NCI-H2196 (cell line): Measurements from ENCODE around the gene ZNF740.
"Not testable (repeated sequence)": the region's sequence is repeated elsewhere in the genome, so short reads cannot be mapped to it uniquely, and the experiment has no call there.

Source experiments
- DNase-seq: peaks from one replicate; lab custom pipeline; 2025; ENCODE audit not compliant: unreplicated experiment; lab: John Stamatoyannopoulos, UW

ZNF740 gene

DNA sequence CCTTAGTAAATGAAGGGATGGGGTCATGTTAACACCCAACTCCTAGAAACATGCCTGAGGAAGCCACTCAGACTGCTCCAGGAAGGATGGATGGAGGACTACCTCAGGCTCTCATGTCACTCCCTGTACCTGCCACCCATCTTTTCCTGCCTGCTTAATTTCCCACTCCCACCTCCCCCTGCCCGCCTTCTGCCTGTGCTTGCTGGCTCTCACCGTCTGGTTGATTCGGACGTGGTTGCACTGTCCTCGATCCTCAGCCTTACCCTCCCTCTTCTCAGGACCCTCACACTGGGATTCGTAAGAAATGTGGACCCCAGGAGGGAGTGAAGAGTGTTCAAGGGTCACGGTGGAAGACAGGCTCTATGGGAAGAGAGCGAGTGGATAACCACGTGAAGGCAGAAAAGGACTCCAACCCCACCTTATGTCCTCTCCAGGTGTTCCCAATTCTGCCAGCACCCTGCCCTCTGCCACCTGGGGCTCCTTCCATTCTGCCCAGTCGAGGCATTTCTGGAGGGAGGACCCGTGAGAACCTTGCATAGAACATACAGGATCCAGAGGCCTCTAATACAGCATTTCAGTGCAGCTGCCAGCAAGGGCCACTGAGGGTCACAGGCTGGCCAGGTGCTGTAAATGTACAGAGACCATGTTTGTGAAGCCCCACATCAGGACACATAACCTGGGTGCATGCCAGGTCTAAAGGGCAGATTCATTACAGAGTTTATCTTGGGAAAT is 13.6 kb downstream of the ZNF740 start:
- DNase-seq: no peak

DNA sequence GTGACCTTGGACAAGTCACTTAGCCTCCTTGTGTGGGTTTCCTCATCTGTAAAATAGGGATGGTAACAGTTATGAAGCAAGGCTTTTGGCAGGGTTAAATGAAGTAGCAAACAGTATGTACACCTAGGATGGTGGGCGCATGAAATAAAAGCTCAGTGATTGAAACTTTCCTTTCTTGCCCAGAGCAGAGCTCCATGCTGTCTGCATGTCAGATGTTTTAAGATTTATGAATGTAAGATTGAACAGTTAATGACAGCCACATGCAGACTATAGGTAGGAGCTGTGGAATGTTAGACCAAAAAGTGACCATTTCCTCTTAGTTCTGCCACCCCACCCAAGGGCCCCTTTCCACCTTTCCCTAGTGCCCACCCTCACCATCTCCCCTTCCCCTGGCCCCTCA is 14.5 kb downstream of the ZNF740 start:
- no peak for DNase-seq

DNA sequence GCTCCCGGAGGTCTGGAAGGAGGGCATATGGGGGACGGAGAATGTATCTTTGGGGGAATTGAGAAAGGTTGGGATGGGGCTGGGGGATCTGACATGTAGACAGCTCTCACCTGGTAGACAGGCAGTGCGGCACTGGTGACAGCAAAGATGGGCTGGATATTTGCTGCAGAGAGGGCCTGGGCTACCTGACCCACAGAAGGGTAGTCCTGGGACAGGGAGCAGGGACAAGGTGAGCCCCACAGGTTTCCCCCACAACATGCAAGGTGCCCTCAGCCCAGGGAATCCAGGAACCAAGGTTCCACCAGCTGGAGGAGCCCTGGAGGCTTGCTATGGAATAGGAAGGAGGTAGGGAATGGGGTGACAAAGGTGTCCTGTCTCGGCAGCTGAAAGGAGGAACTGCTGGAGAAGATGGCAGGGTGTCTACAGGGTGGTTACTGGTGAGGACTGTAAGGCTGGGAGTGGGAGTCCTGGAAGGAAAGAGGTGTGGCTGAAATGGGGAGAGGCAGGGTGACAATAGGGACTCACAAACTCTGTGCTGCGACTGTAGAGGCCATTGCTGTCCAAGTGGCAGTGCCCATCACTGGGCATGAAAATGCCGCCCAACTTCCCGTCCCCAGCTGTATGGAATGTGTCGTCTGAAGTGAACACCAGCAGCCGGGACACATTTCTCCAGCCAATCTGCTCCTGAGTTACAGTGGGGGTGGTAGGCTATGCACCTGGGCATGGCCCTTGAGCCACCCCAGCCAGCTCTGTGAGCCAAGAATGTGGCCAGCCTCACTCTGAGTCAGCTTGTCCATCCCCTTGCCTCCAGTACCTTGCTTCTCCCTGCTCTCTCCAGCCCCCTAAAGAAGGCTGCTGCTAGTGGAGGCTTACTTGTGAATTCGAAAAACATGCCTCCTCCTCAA is 15.2 kb downstream of the ZNF740 start:
- DNase-seq: no peak

DNA sequence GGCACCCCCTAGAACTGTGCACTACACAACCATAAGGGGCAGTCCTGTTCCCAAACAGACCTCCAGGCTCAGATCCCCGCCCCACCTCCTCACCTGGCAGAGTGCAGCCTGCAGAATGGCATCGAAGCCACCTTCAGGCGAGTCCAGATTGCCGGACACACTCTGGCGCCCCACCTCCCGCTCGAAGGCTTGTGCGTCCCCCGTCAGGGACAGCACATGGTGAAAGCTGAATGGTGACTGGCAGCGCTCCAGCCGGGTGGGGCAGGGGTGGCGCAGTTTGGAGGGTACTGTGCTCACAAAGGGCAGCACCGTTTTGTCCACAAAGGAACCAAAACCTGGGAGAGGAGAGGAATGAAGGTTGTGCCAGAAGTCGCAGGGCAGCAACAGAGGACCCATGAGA is 16.0 kb downstream of the ZNF740 start:
- no peak for DNase-seq

DNA sequence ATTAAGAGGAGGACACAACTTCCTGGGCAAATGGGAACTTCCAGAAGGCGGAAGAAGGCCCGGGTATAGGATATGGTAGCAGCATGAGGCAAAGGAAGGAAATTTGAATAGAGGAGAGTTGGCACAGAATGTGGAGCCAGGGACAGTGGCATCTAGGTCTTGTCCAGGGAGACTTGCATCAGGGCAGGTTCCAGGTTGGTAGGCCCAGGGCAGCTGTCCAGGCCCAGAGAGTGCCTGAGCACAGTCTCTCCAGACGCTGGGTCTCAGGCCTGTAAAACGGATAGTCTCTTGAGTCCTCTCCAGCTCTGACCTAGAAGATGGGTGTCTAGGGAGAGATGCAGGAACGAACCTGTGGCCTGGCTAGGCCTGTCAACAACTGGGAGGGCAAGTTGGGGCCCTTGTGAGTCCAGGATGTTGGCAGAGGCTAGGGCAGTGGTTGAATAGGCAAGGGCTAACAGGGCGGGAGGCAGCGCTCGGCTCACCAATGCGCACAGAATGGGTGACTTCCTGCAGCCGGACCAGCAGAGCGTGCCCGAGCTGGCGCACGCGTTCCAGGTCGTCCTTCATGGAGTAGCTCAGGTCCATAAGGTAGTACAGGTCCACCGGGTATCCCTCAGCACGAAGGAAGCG is 16.6 kb downstream of the ZNF740 start:
- no peak for DNase-seq

DNA sequence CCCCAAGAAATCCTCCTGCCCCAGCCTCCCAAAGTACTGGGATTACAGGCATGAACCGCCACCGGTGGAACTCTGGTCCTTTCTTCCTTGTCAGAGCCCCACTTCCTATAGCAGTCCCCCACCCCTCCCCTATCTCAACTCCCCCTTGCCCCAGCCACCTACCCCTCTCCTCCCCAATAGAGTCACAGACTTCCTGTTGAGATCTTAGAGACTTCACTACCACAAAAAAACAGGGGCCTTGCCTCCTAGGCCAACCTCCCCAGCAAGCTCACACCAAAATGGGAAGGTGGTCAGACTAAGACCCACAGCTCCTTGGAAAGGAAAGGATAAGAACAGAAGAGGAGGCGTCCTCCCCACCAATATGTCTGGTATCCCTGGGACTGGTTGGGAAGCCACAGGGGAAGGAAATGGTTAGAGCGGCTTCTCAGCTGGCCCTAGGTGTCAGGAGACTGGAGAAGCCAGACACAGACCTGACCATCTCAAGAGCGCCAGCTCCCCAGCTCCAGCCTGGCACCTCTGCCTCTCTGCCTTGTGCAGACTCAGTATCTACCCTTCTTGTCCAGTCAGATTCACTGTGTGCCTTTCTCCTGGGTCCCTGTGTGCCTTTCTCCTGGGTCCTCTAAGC is 18.1 kb downstream of the ZNF740 start:
- no peak for DNase-seq

DNA sequence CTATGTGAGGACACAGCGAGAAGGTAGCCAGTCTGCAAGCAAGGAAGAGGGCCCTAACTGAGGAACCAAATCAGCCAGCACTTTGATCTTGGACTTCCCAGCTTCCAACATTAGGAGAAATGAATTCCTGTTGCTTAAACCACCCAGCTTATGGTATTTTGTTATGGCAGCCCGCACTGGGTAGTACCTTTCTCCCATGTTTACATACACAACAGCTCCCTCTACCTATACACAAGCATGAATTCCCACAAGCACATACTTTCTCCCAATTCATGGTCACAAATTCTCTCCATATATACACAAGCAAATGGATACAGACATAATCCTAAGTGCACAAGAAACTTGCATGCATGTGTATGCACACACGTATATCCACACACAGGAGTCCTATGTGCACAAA is 19.2 kb downstream of the ZNF740 start:
- DNase-seq: no peak

DNA sequence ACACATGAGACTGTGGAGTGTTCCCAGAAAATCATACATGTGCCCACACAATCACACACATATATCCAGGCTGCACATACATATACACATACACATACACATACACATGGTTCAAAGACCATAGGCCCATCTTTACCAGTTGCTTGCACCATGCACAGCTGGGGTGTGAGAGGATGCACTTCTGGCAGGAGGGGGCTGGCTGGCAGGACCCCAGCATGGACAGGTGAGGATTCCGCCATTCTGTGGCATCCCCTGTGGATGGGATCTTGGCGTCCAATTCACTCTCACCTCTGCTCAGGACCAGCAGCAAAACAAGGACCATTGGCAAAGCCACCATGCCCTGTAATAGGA is 19.6 kb downstream of the ZNF740 start:
- no peak for DNase-seq

DNA sequence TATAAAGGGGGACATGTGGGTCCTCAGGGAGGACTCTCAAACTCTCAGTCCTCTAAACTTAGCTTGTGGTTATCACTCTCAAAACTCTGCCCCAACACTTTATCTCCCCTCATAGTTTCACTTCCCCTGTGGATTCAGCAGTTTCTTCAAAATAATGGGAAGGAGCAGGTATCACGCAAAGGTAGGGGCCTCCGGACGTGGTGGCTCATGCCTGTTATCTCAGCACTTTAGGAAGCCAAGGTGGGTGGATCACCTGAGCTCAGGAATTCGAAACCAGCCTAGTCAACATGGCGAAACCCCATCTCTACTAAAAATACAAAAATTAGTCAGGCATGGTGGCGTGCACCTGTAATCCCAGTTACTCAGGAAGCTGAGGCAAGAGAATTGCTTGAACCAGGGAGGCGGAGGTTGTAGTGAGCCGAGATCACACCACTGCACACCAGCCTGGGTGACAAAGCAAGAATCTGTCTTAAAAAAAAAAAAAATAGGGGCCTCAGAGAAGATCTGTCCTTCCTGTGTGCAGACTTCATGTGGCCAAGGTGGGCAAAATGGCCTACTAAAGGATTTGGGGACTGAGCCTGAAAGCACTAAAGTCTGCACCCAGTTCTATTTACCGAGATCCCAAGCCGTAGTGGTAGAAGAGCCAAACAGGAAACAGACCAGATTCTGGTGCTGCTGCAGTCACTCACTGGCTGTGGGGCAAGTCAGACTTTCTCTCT is 20.1 kb downstream of the ZNF740 start:
- no peak for DNase-seq

DNA sequence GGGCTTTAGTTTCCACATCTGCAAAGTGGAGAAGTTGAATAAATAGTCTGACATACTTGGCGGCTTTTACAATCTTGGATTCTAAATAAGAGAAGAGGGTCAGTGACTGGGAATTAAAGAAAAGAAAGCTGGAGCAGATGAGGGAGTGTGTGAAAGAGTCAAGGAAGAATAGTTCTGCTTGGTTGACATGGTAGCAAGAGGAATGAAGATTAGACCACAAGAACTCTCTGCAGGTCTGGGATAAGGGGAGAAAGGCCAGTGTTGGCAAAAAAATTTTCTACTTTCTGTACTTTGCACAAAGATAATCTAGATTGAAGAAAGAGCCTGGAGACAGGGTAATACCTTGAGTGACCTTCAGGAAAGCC is 20.6 kb downstream of the ZNF740 start:
- no peak for DNase-seq

DNA sequence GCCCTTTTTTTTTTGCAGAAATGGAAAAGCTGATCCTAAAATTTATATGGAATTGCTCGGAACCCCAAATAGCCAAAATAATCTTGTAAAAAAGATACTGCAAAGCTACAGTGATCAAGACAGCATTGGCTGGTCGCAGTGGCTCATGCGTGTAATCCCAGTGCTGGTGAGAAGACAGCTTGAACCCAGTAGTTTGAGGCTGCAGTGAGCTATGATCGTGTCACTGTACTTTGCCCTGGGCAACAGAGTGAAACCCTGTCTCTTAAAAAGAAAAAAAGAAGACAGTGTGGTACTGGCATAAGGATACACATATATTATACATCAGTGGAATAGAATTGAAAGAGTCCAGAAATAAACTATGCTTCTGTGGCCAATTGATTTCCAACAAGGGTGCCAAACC is 21.1 kb downstream of the ZNF740 start:
- DNase-seq: no peak

DNA sequence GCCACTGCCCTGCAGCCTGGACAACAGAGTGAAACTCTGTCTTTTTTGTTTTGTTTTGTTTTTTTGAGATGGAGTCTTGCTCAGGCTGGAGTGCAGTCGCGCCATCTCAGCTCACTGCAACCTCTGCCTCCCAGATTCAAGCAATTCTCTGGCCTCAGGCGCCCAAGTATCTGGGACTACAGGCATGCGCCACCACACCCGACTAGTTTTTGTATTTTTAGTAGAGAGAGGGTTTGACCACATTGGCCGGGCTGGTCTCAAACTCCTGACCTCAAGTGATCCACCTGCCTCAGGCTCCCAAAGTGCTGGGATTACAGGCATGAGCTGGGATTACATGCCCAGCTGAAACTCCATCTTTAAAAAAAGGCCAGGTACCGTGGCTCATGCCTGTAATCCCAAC is 21.8 kb downstream of the ZNF740 start:
- not testable (repeated sequence) for DNase-seq

DNA sequence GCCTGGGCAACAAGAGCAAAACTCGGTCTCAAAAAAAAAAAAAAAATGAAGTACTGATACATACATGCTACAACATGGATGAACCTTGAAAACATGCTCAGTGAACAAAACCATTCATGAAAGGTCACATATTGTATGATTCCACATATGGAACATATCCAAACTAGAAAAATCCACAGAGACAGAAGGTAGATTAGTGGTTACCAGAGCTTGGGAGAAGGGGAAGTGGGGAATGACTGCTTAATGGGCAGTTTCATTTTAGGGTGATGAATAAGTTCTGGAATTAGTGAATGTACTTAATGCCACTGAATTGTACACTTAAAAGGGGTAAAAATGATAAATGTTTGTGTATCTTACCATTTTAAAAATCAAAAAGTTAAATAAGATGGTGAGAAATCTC is 23.8 kb downstream of the ZNF740 start:
- no peak for DNase-seq

DNA sequence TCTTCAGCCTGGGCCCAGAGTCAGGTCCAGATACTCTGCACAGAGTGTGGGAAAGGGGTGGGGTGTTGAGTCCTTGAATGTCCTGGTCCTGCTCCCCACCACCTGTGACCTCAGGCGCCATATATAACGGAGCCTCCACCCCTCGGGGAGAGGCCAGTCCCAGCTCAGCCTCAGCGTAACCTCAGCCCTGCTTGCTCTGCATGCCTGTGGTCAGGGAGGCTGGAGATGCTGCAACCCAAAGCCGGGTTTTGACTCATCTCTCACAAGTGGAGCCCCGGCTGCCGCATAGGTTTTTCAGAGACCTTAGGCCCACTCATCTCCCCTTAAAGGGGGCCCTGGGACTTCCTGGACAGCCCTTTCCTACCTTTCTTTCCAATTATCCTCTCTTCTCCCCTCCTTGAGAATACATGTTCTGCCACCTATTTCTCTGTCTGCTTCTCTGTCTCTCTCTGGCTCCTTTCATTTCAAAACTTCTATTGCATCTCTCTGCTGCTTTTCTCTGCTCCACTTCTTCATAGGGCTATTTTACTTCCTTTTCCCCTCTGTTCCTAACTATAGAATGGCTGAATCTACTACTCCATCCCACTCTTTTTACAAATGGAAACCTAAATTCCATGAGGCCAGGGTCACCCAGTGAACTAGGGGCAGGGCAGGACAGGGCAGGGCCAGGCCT is 25.4 kb downstream of the ZNF740 start:
- DNase-seq: no peak

DNA sequence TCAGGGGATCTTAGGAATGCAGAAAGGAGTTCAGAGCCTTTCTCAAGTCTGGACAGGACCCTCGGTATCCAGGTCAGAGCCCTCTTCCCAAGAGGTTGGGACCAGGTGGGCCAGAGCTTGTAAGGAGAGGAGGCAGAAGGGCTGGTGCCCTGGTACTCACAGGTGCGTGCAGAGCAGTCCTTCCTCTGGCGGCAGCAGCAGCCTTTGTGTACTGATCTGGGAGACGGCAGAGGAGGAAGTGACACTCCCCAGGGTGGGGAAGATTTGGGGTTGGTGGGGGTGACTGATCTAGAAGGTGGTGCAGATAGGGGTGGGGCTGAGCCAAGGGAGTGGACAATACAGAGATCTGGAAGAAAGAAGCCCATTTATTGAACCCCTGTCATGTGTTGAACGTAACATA is 26.5 kb downstream of the ZNF740 start, which contains the start of gene ITGB7:
Gene ITGB7 (minus strand): TSS at position 210 of the 400 bp plus-strand sequence. CDS start 6,808 bp downstream, outside the sequence.
- DNase-seq: no peak

DNA sequence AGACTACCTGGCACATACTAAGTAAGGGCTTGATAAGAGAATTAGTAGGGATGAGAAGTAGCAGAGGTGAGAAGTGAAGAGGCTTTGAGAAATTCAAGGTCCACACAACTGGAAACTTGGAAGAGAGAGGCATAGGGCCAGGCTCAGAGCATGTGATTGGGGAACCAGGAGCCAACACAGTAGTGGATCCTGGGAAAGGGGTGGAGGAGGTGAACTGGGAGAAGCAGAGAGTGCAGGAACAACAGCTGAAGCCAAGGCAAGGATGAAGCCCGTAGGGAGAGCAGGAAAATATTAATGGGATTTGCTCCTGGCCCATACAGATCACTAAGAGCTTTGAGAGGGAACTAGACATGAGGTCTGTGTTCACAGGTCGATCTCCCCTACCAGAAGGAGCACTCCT is 27.9 kb downstream of the ZNF740 start:
- DNase-seq: no peak

DNA sequence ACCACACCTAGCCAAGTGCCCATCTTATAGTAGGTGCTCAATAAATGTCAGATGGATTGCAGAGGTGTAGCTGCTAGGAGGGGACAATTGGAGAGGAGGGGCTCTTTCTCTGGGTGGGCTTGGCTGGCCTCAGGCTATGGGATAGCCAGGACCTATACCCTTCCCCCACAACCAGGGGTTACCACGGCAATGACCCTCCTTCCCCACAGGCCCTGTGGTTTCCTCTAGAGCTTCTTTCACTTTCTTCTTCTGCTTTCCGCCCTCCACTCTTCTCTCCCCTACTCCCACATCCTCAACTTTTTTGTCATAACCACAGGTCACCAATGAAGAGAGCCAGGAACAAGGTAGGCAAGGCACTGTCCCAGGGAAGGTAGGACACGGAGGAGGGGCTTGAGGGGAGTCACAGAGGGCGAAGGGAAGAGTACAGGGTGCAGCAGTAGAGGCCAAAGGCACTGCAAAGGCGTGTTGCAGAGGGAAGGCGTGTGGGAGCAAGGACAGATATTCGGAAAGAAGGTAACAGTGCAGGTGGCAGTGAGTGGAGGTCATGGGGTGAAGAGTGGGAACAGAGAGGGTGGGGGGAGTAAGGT is 28.4 kb downstream of the ZNF740 start:
- no peak for DNase-seq

DNA sequence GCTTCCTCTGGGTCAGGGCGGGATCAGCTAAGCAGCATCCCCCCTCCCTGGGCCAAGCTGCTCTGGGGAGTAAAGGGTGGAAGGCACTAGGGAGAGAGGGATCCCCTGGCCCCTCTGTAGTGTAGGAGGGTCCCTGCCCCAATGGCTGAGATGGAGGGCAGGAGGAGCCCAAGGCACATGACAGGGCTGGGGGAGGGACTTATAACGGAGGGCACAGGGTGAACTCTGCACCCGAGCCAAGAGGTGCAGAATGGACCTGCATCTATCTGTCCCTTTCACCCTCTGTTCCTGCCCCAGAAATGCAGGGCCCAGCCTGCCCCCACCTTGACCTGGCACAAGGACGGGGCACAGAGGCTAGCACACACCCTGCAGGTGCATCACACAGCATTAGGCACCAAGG is 30.3 kb downstream of the ZNF740 start:
- DNase-seq: no peak

DNA sequence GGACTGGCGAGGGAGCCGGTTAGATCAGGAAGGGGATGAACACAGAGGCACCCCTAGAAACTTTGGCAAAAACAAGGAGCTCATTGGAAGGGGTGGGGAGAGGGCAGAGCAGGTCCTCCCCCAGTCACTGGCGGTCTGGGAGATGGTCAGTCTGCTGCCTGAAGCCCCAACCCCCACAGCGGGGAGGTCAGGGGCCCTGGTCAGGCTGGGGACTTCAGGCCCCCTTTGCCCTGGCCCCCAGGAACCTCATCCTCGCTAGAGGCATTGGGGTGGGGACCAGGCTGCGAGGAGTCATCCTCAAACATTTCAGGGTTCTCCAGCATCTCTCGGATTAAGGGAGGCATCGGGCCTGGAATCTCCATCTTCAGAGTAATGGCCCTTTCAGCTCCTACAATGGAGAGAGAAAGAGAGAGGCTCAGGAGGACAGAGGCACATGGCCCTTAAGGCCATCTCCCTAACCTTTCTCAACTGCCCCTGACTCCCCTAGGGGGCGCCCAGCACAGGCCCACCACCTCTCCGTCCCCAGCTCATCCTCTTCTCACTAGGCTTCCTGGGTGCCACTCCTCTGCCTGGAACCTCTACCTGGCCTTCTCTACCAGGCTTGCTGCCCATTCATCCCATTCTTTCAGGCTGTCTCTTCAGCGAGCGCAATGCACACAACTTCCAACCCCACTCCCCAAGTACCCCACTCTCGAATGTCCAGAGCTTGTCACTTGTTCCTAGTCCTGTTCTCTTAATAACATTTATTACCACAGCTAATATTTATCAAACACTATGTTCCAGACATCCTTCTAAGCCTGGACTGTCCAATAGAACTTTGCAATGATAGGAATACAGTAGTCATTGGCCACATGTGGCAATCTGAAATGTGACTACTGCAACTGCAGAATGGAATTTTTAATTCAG is 31.2 kb downstream of the ZNF740 start:
- no peak for DNase-seq
